Articular chondrocyte of knee joint (primary cell): Measurements from ENCODE around the gene OR1D5. TPM values are rescaled to one million over a fixed set of nuclear protein-coding genes. Genes with fewer than 3 reads are reported as not detected.

Experiments used
- total RNA-seq: library from RNA; depleted of rRNA; stranded (reverse); fragments of >200 nt; gene quantifications from 2 replicates; pipeline ENCODE4 v1.2.3, GENCODE V29; 2012

The OR1D5 gene
- not detected in 2 replicates for total RNA-seq

GRCh38 chr17:3063507-3063906 lies at the start of gene OR1D5:
Gene OR1D5 (minus strand): TSS chr17:3063607. CDS start chr17:3063607, 0 bp downstream.

GRCh38 chr17:3104322-3104721 lies 40.9 kb upstream of the OR1D5 start, which contains the start of gene OR1D2:
Gene OR1D2 (minus strand): TSS chr17:3104422. CDS start chr17:3092996, 11,426 bp downstream.

Other genes with a start within 250 kb of the OR1D5 start
- gene OR1D2, start 40.8 kb upstream of the OR1D5 start, total RNA-seq: under 0.01 TPM in 1 of 2 replicates, not detected in the other
- not detected in 2 replicates for gene OR1G1, start 63.9 kb upstream of the OR1D5 start, total RNA-seq
- not detected in 2 replicates for gene OR1A2, start 133.9 kb upstream of the OR1D5 start, total RNA-seq
- gene OR1A1, start 144.1 kb upstream of the OR1D5 start, total RNA-seq: not detected in 2 replicates
- gene OR3A1, start 234.8 kb upstream of the OR1D5 start, total RNA-seq: 0.13 TPM in 1 of 2 replicates, not detected in the other